Measurements from ENCODE around the gene TAMM41. TPM values are rescaled to one million over a fixed set of nuclear protein-coding genes. Genes with fewer than 3 reads are reported as not detected.

TAMM41 gene
- total RNA-seq, 1 experiment from 2014 or later, result 24.3 TPM

GRCh38 chr3:11769704-11770476 is 76.8 kb downstream of the TAMM41 start:
- no peak for DNase-seq
- no peak overlapping the region for H3K27ac ChIP-seq (ENCODE audit: insufficient read length, low read depth, low read length)

More at GRCh38 chr3:11769704-11770476, 76.8 kb downstream of the TAMM41 start:
- H2AK5ac ChIP-seq (ENCODE audit: insufficient read length, low read length), result no peak overlapping the region
- Mint-ChIP-seq H3K36me3 (ENCODE audit: insufficient read depth in 1 of 3, low read depth in 3 of 3) (no peaks in the 10 kb centered on the region), H3K4me3 (peak overlapping the region; percentile 23 to 38), H3K27me3 (ENCODE audit: low read depth) (peaks cover 25% of the 10 kb centered on the region), H3K9me3 (no peaks in the 10 kb centered on the region), H3K4me1 (peaks cover 19 to 22% of the 10 kb centered on the region in 2 experiments), H3K27ac (peak overlapping the region in 1 of 3 experiments; percentile 40; a peak in 1 of 7 replicates)
- no peak overlapping the region for H3K4ac ChIP-seq (ENCODE audit: low read depth, low read length)
- H4K8ac ChIP-seq (replicated peaks; ENCODE audit: insufficient read length, low read depth, low read length), result no peak overlapping the region
- H3K56ac ChIP-seq (ENCODE audit: insufficient read length, low read depth, low read length), result no peak overlapping the region
- no peaks in the 10 kb centered on the region for H3K27me3 ChIP-seq (ENCODE audit: insufficient read depth, low read length)
- H3K4me2 ChIP-seq (ENCODE audit: insufficient read depth, insufficient read length, low read length), result peak overlapping the region; percentile 26
- no peak overlapping the region for H2BK15ac ChIP-seq (ENCODE audit: low read depth, low read length)
- H3K23ac ChIP-seq (ENCODE audit: insufficient read length, low read depth, low read length), result no peak overlapping the region
- H3K4me1 ChIP-seq (ENCODE audit: insufficient read depth, low read length), result no peaks in the 10 kb centered on the region; the same call in 1 of the 2 replicates
- no peak overlapping the region for H2BK5ac ChIP-seq (ENCODE audit: insufficient read length, low read length)
- TF ChIP-seq CTCF (conservative IDR thresholded peaks at IDR 0.05), result no peak
- no peak overlapping the region for H2BK12ac ChIP-seq (ENCODE audit: insufficient read length, low read depth, low read length)
- H3K18ac ChIP-seq (ENCODE audit: insufficient read length, low read depth, low read length), result peak overlapping the region; percentile 73
- H3K79me2 ChIP-seq (ENCODE audit: insufficient read depth, low read length), result no peaks in the 10 kb centered on the region
- no peaks in the 10 kb centered on the region for H3K79me1 ChIP-seq (ENCODE audit: insufficient read depth, low read depth, low read length, poor library complexity, severe bottlenecking)
- H3K9ac ChIP-seq (ENCODE audit: extremely low read depth, insufficient read length, low read length), result no peak overlapping the region
- no peak overlapping the region for H2BK20ac ChIP-seq (ENCODE audit: low read depth, low read length, poor library complexity, severe bottlenecking)
- no peak overlapping the region for H2BK120ac ChIP-seq (ENCODE audit: low read depth, low read length, poor library complexity, severe bottlenecking)
- H3T11ph ChIP-seq (ENCODE audit: low read length), result no peak overlapping the region
- H3K14ac ChIP-seq (ENCODE audit: insufficient read depth, low read length), result no peak overlapping the region
- no CpG with 5 or more reads among the region's 10 CpGs for WGBS (ENCODE audit: extremely low coverage, insufficient read length, low lambda C conversion rate)
- no peaks in the 10 kb centered on the region for H3K23me2 ChIP-seq (ENCODE audit: insufficient read length, low read depth, low read length, poor library complexity, severe bottlenecking)
- H4K20me1 ChIP-seq (ENCODE audit: control insufficient read depth, insufficient read depth, insufficient read length), result no peaks in the 10 kb centered on the region
- no peak overlapping the region for H2AFZ ChIP-seq (ENCODE audit: low read length)
- no peak overlapping the region for H4K5ac ChIP-seq (ENCODE audit: insufficient read length, low read depth, low read length)
- H4K91ac ChIP-seq (ENCODE audit: insufficient read length, low read depth, low read length), result no peak overlapping the region
- no peaks in the 10 kb centered on the region for H3K9me3 ChIP-seq (ENCODE audit: control insufficient read depth, low read depth, low read length)
